HG03558 (cell line): ENCODE results near the gene PTPRN2.
"Not testable (repeated sequence)": the region's sequence is repeated elsewhere in the genome, so short reads cannot be mapped to it uniquely, and the experiment has no call there.

ENCODE experiments used
- ATAC-seq: cut with Tn5 transposase; IDR thresholded peaks from one replicate; pipeline ENCODE4 v1.9.1; 2021; ENCODE audit warnings: moderate number of reproducible peaks; ENCODE audit not compliant: unreplicated experiment; ENCODE audit errors: extremely low read depth

Gene PTPRN2

DNA sequence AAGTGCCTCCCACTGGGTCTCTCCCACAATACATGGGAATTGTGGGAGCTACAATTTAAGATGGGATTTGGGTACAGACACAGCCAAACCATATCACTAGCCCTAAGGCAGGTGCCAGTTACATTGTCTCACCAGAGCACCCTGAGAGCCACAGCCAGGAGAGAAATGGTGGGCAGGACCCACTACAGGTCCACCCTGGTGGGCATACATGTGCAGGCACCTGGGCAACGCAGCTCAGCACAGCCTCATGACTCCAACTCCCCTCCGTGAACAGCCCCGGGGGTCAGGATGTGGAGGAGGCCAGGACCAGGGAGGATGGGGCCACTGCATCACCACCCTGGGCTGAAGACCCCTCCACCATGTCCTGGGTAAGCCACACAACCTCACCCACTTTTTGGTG is 205.7 kb downstream of the PTPRN2 start:
- no peak for ATAC-seq

DNA sequence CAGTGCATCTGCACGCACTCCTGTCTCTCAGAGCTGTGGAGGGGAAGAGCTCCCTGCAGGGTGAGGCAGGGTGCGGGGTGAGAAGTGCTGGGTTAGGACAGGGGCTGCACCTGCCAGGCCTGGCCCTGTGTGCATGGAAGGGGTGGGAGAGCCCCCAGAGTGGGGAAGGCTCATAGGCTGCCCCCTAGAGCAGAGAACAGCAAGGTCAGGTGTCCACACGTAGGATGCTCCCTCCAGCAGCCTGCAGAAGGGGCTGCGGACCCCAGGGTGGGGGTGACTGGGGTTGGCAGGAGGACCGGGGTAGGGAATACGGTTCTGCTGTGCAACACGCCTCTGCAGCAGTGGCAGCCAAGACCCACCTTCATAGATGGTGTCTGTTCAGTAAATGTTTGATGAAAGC is 208.6 kb downstream of the PTPRN2 start:
- no peak for ATAC-seq

DNA sequence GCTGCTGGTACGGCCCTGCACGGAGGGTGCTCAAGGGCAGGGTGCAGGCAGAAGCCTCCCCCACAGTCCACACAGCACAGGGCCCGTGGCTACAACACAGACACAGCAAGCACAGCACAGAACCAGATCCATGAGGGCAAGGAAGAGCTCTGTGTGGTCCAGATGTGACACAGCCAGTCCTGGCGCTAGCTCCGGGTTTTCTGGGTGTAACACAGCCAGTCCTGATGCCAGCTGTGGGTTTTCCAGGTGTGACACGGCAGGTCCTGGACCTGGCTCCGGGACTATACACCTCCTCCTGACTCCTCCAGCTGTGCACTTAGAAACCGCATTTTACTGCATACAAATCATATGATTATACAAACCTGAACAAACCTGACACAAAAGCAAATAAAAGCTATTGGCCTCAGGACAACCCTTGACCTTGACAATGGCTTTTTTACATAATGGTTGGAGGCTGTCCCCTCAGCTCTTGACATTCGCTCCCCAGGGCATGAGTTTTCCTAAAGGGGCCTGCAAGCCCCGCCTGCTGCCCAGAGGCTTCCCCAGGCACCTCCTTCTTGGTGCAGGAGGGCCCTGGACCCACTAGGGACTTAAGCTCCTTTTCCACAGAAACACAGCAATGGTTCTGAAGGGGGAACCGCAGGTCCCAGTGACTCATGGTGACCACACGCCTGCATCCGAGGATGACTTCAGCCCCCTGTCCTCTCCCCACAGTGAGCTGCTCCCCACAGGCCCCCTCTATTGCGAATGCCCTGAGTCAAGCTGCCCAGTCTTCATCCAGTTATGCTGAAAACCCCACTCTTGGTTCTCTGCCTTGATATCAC is 209.6 kb downstream of the PTPRN2 start:
- ATAC-seq = no peak

DNA sequence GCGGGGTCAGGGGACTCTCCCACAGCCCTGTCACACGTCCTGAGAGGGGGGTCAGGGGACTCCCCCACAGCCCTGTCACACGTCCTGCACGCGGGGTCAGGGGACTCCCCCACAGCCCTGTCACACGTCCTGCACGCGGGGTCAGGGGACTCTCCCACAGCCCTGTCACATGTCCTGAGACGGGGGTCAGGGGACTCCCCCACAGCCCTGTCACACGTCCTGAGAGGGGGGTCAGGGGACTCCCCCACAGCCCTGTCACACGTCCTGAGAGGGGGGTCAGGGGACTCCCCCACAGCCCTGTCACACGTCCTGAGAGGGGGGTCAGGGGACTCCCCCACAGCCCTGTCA is 210.8 kb downstream of the PTPRN2 start:
- ATAC-seq = not testable (repeated sequence)

DNA sequence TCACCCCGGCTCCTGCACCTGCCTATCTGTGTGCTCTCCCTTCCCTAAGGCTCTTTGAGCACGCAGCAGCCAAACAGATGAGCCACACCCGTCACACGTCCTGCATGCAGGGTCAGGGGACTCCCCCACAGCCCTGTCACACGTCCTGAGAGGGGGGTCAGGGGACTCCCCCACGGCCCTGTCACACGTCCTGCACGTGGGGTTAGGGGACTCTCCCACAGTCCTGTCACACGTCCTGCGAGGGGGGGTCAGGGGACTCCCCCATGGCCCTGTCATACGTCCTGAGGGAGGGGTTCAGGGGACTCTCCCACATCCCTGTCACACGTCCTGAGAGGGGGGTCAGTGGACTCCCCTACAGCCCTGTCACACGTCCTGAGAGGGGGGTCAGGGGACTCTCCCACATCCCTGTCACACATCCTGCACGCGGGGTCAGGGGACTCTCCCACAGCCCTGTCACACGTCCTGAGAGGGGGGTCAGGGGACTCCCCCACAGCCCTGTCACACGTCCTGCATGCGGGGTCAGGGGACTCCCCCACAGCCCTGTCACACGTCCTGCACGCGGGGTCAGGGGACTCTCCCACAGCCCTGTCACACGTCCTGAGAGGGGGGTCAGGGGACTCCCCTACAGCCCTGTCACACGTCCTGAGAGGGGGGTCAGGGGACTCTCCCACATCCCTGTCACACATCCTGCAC is 211.3 kb downstream of the PTPRN2 start:
- ATAC-seq = not testable (repeated sequence)

DNA sequence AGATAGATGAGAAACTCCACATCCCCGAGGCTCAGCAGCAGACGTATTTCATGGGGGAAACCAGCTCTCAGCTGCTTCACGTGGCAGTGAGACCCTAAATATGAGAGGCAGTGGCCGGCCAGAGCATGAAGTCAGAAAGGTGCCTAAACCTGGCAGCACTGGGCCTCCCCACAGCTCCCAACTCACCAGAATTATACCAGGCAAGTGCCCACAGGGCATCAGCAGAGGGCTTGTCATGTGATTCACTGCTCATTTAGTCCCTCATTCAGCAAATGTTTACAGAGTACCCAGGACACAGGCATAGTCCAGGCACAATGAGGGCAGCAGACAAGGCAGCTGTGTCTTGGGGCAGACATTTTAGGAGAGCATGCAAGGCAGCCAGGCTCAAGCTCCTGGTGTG is 212.6 kb downstream of the PTPRN2 start:
- ATAC-seq = no peak

DNA sequence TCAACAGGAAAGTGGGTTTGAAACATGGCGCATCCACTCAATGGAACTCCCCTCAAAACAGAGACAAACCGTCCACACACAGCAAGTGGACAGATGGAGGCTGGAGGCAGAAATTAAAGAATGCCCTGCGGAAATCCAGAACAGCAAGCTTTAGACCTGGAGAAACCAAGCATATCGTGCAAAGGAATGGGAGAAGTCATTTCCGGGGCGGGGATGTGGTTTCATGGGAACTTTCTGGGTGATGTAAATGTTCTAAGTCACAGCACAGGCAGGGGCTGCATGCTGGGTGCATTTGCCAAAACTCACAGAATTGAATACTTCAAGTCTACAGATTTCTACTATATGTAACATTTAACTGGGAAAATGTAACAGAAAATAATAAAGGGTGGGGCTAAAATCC is 213.0 kb downstream of the PTPRN2 start:
- ATAC-seq = no peak

DNA sequence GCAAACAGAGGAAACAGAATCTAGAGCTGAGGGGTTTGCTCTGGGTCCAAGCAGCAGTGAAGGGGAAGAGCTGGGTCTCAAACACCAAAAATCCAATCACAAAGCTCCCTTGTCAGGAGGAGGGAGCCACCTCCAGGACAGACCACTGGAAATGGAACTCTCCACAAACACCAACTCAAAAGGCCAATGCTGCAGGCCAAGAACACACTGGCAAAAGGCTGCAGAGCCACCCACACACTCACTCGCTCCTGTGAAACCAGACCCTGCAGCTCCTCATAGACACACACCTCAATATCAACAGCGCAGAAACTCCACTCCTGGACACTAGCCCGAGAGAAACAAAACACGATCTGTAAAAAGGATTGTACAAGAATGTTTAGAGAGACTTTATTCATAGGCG is 213.5 kb downstream of the PTPRN2 start:
- ATAC-seq = no peak

DNA sequence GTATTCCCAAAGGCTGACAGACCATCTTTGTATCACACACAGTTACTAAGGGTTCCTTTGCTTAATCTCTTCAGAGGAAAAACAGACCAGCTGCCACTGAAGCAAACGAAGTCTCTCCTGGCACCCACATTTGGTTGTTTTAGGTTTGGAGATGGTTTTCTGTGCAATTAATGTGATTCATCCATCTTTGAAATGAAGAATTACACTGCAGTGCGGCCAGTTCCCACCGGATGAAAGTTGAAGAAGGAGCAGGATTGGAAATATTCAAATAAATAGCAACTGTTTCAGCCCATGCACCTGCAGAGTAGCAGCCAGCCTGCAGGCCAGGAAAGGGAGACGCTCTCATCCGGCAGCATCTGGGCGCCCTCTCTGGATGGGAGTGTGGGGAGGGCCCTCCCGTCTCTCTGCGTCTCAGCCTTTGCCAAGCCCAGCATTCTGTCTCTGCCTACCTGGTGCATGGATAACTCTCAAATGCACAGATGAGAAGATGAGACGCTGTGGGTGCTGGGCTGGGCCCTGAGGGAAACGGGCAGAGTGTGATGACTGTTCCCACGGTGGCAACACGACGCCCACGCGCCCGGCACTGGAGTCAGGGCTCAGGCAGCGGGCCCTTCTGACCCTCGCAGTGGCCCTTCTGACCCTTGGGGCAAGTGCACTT is 214.0 kb downstream of the PTPRN2 start:
- ATAC-seq = no peak

DNA sequence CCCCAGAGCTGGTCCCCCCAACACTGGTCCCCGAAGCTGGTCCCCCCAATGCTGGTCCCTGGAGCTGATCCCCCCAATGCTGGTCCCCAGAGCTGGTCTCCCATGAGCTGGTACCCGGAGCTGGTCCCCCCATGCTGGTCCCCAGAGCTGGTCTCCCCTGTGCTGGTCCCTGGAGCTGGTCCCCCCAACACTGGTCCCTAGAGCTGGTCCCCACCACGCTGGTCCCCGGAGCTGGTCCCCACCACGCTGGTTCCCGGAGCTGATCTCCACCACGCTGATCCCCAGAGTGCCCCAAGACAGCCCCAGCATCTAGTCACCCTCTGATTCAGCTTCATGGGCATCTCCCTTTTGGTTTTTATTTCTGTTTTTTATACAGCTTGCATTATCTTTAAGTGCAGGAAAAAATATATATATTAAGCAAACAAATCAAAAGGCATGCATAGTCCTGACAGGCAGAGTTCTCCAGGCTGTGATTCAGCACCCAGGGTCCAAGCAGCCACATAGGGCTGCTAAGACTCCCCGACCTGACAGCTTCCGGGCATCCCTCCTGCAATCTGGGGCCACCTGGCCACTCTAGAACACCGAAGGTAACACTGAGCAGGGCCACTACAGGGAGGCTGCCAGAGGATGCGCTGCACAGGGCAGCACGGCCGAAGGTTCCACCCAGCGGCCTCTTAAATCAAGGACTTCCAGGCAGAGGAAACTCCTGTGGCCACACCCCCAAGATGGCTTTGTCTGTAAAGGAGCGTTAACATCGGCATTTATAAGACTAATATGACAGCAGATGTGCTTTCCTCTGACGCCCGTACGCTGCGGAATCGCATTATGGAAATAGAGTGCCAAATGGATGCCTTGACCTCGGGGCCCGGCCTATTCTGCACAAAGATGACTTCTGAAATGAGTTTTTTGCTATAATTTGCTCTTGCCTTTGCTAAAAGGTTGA is 215.0 kb downstream of the PTPRN2 start:
- no peak for ATAC-seq

DNA sequence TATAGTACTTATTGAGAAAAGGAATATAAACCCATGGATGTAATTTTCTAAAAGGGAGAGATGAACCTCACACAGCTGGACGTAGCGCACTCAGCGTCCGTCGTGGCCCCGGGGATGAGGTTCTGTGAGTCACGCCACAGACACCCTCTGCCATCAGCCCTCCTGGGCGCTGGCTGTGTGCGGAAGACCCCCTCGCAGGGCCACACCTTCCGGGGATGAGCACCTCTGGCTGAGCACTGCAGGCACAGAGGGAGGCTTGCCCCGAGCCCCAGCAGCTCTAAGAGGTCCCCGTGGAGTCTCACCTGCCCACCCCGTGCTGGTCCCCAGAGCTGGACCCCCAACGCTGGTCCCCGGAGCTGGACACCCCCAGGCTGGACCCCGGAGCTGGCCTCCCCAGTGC is 215.8 kb downstream of the PTPRN2 start:
- ATAC-seq = no peak

DNA sequence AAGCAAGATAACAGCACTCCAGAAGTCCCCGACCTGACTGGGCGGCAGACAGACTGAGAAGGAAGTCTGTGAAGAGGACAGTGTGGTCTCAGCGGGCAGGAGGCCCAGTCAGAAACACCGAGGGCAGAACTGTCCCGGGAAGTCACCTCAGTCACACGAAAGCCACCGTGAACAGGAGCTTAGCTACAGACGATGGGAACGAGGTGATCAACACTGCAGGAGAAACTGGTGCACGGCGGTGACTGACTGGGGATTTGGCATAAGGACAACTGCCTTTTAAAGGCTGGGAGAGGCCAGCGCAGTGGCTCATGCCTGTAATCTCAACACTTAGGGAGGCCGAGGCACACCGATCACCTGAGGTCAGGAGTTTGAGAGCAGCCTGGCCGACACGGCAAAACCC is 217.8 kb downstream of the PTPRN2 start:
- ATAC-seq = no peak

DNA sequence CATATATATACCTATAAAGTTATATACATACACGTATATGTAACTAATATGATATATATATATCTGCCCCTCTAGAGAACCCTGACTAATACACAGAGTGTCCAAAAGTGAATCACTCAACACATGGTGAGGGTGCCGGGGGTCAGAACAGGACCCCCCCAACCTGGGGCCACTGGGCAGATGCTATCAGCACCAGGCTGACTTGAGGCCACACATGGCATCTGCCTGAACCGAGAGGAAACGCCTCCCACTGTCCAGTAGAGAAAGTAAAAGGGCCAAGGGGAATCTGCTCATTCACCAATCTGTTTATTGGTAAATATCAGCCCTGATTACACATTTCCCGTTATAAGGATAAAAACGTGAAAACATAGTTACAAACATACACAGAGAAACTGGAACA is 218.3 kb downstream of the PTPRN2 start:
- no peak for ATAC-seq

DNA sequence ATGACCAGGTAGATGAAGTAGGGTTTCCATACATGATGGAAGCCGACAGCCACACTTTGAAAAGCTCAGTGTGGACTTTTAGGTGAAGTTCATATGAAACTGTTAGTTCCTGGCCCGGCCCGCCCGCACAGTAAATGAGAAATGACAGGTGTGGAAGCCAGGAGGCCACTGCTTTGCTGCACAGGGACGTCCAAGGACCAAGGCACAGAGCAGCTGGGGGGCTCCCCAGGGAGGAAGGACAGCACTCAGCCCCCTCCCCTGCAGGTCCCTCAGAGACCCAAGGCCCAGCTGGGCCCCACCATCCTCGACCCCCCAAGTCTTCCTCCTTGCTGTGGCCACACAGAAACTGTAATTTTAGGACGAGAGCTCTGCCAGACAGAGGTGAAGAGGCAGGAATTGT is 219.2 kb downstream of the PTPRN2 start:
- no peak for ATAC-seq

DNA sequence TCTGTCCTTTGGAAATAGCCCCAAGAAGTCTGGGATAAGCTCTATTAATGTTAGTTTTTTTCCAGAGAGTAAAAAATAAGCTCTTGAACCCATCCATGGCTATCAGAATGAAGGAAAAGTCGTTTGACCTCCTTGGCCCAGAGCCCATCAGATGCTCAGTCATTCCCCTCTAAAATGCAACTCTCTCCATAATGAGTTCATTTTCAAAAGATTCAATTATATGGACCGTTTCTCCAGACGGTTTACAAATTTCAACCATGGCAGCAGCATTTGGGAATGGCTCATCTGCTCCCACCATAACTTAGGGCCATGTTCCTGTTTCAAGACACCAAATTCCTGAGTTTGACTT is 220.0 kb downstream of the PTPRN2 start:
- ATAC-seq = no peak

DNA sequence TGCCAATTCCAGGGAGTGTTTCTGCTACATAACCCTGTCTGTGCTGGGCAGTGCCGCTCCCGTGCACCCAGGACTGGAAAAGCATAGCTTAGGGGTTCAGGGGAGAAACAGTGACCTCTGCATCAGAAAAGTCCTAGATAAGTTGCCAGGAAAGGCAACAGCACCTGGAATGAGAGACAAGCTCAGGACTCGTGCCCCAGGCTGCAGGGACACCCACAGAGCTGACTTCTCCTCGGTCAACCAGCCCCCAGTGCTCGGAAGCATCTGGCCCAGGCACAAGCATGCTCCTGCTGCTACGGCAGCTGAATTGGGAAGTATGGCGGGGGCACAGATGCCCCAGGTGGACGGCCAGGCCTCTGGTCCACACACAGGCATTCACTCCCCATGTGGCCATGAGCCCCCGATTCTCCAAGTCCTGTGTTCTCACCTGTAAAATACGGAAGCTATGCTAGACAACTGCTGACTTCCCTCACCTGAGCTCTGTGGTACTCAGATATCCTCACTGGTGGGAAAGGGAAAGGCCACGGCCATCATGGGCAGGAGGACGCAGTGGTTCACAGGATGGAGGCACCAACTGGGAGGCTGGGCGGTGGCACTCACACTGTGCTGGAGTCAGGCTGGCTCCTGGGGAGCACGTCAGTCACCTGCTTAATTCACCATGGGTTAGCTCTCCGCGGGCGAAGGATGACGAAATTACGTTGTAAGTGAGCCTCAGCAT is 220.5 kb downstream of the PTPRN2 start:
- no peak for ATAC-seq

DNA sequence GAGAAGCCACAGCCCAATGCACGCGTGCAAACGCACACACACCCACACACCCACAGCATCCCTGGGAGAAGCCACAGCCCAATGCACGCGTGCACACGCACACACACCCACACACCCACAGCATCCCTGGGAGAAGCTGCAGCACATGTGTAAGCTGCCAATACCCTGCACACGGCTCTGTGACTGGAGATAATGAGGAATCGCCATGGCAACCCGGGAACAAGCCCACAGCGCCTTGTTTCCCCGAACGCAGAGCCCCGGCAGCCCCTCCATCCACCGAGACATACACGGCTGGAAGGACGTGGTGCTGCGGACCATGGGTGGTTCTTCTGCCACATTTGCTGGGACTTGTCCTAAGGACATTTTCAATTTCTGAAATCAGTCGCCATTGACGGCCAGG is 221.3 kb downstream of the PTPRN2 start:
- no peak for ATAC-seq

DNA sequence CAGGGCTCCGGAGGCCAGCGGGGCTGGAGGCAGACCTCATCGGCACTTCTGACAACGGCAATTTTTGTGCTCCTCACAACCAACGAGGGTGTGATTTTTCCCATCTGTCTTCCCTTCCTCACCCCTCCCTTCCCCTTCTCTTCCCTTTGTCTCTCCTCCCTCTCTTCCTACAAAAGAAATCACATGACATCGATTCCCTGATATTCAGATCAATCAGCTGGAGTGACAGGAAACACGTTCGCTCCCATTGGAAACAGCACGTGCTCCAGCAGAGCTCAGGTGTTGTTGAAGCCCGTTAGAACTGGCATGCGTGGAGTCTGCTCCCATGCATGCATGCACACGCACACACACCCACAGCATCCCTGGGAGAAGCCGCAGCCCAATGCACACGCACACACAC is 222.4 kb downstream of the PTPRN2 start:
- no peak for ATAC-seq

DNA sequence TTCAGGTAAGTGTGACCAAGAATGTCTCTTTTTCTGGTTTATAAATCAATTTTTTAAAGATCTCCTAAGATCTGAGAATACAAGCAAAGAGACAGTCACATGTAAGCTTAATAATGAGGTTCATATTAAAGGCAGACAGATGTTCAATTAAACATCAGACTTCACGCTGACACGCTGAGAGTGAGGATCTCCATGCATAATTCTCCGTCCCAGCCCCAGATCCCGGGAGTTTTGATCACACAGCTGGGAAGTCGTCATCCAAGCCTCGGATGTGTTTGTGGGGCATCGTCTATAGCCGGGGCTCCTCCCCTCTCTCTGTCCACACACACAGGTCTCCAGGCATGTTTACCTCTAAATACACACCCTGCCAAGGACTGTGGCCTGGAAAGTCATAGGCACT is 223.2 kb downstream of the PTPRN2 start:
- no peak for ATAC-seq
